Fibroblast of skin of back (primary cell): ENCODE results near the gene TAS2R60.
"Not testable (repeated sequence)": the region's sequence is repeated elsewhere in the genome, so short reads cannot be mapped to it uniquely, and the experiment has no call there.

Source experiments
- DNase-seq: peaks from one replicate; pipeline ENCODE4 v3.0.0-alpha.2; 2013

Gene TAS2R60

DNA sequence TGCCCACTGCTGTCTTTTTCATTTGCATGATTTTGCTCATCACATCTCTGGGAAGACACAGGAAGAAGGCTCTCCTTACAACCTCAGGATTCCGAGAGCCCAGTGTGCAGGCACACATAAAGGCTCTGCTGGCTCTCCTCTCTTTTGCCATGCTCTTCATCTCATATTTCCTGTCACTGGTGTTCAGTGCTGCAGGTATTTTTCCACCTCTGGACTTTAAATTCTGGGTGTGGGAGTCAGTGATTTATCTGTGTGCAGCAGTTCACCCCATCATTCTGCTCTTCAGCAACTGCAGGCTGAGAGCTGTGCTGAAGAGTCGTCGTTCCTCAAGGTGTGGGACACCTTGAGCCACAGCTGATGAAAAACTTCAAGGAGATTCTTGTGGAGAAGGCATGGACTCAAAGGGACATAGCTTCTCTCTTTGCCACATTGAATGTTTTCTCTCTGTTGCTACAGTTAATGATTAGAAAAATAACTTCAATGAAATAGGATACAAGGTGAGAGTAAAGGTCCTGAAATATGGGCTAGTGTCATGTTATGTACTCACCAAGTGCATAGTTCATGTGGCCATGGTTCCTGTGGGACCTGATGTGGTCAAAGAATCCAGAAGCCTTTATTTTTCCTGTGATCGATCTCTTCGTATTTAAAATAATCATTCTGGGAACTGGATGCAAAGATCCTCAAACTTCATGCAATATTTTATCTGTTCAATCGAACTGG is 970 bp downstream of the TAS2R60 start:
- no peak for DNase-seq

DNA sequence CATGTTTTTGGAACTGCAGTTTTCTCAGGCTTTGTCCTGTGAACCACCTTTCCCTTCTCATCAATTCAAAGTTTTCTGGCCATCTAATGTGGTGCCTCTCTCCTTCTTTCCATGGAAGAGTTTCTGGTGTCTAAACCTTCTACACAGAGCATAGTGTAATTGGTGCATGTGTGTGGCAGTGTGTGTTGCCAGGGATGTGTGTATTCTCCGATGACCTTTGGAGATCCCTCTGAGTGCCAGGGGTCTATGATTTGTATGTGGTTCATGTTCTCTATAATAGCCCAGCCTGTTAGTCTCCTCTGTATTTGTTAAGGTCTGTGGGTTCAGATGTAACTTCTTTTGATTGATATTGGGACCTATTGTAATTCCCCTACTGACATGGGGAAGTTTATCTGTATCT is 1.5 kb downstream of the TAS2R60 start:
- DNase-seq = no peak

DNA sequence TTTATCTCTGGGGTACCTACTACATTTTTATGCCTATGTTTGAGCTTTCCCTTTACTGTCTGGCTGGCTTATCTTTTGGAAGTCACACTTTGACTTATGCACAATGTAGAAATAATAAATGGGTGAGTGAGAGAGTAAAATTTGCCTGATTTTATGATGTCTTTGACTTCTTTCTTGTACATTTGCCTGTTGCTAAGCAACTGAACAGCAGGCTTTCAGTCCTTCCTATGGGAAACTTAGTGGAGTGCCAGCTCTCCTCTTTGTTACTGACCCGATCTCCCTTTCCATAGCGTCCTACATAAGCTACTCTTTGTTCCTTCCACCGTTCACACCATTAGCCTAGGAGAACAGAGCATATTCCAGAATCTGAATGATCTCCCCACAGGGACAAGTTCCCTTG is 4.2 kb downstream of the TAS2R60 start:
- no peak for DNase-seq

DNA sequence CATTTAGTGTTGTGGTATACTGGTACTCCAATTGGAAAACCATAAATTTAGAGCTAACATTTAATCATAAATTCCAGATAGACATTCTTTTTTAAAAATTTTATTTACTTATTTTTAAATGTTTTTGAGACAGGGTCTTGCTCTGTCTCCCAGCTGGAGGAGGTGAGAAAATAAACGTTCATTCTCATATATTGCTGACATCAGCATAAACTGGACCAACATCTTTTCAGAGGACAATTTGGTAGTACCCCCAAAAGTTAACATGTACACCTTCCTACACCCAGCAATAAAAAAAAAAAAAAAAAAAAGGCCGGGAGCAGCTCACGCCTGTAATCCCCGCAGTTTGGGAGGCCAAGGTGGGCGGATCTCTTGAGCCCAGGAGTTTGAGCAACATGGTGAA is 5.2 kb downstream of the TAS2R60 start:
- DNase-seq = no peak

DNA sequence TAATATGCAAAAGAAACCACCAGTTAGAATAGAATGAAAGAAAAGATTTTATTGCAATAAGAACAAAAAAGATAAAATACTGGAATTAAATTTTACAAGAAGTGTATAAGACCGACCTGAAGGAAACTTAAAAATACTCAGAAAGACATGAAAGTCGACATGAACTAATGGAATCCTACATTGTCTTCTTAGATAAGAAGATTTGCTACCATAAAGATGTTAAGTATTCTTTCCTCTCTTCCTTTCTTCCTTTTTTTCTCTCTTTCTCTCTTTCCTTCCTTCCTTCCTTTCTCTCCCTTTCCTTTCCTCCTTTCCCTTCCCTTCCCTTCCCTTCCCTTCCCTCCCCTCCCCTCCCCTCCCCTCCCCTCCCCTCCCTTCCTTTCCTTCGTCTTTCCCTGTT is 6.5 kb downstream of the TAS2R60 start:
- DNase-seq = no peak

DNA sequence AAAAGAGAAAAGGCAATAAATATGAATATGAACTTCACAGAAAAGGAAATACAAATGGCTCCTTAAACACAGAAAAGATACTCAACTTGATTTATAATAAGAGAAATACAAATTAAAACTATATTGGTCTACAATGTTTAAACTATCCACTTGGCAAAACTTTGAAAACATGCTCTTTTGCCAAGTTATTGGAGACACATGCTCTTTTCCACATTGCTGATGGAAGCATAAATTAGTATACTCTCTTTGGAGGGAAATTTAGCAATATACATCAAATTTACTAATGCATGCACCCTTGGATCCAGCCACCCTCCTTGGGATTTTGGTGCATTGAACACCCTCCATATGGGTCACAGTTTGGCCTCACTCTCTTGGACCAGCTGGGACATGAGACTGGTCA is 7.9 kb downstream of the TAS2R60 start:
- DNase-seq = no peak

DNA sequence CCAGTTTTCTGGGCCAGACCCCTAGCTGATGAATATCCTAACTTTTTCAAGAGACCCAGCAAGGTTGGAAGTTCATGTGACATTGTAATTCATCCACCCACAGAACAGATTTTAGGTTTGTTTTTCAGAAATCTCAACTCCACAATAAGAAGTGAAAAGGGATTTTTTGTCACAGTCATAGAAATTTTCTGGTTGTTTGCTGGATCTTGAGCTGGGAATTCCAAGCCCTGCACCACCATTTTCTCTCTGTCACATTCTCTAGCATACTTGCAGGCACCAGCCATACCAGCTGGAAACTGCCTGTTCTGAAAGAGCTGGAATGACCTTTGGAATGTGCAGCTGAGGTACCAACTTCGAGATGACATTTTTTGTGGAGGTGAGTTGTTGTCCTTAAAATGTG is 8.5 kb downstream of the TAS2R60 start:
- no peak for DNase-seq

DNA sequence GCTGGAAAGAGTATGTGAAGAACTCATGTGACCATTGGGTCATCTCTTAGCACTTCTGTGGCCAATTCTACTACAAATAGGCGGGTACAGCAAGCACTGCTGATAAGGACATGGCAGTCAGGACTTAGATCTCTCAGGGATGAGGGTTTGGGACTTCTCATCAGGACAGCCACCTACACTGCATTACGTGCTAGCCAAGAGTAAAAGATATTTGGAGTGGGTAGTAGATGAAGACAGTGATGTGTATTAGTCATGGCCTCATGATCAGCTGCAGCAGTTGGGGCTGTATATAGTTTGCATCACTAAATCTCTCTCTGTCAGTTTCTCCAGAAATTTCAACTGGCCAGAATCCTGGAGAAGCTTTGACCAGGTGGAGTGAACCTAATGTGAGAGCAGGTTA is 9.2 kb downstream of the TAS2R60 start:
- DNase-seq = no peak

DNA sequence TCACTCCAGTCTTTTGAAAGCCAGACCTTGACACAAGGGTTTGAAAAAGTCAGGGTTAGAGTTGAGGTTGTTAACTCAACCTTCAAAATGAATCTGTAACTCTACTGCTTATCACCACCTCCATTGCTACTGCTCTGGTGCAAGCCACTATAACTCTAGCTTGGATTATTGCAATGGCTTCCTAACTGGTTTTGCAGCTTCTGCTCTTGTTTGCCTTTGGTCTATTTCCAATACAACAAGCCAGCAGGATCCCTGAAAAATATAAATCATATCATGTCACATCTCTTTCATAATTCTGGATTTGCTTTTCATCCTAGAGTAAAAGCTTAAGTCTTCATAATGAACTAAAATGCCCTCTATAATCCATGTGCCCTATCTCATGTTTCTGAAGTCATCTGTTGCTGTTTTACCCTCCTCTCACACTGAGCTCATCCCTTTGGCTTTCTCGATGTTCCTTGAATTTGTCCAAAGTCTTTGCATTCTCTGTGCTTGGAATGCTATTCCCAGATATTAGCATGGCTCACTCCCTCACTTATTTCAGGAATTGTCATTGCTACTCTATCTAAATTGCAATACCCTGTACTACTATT is 10.9 kb downstream of the TAS2R60 start:
- peak; percentile 84 for DNase-seq

DNA sequence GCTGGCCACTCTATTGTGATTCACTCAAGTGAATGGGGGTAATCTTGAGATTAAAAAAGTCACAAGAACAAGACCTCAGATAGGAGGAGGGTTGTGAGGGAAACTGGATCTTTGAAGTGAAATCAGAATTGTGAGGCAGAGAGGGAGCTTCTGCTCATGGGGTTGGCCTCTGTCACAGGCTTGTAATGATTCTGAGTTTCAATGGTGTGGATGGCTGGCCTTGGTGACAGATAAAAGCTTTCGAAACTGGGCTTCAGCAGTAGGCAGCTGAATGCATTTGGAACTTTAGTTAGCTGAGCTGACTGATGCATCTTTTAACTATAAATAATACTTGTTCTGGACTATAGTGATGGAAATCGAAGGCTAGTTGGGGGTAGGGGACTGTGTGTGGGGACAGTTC is 12.2 kb downstream of the TAS2R60 start:
- no peak for DNase-seq

DNA sequence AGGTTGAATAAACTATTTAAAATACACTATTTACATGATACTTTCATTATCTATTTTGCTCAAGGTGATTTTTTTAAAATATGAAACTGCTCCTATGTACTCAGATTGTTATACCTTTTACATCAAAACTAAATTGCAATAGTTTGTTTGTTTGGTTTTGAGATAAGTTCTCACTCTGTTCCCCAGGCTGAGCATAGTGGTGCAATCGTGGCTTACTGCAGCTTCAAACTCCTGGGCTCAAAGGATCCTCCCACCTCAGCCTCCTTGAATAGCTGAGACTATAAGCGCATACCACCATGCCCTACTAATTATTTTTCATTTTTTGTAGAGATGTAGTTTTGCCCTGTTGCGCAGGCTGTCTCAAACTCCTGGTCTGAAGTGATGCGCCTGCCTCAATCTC is 12.7 kb downstream of the TAS2R60 start:
- DNase-seq = no peak

DNA sequence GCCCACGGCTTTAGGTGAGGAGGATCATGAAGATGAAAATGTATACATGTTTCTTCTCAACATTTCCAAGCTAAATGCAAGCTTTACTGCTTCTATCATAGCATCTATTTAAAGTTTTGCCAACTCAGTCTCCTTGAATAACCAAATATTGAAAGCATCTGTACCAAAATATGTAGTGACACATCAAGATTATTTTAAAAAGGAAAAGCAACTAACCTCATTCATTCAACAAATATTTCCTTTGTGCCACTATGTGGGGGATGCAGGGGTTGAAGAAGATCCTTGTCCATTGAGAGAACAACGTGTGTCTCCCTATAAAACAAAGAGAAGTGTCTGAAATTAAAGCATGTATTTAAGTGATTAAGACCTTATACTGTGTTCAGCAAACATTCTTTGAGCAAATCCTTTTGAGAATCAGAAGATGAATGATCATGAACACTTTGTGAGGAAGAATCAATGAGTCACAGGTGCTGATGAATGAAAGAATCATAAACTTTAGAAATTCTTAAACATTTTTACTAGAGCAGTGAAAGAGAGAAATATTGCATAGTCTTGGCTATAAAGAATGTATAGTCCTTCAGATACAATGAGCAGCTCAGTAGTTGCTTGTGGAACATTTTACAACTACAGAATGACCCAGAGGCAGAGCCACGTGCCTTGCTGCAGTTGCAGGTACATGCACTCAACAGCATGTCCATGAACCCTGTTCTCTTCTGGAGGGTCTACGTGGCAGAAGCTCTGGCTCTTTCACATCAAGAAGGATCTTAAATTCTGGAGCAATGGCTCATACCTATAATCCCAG is 13.9 kb downstream of the TAS2R60 start:
- peak; percentile 85 for DNase-seq

DNA sequence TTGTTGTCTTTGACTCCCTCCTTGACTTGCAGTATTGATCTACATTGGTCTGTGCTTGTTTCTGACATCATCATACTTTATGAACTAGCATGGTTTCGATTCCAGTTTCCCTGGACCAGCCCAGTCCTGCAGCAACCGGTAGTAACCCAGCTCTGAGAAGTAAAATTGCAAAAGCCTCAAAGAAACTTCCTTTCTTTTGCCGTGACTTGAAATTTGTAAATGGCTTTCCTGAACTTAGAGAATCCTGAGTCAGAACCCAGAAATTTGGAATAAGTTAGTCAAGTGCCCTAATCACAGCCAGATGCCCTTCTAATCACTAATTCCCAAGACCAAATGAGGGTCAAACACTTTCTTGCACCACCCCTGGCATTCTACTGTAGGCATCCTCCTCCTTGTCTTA is 15.0 kb downstream of the TAS2R60 start:
- peak; percentile 68 for DNase-seq

DNA sequence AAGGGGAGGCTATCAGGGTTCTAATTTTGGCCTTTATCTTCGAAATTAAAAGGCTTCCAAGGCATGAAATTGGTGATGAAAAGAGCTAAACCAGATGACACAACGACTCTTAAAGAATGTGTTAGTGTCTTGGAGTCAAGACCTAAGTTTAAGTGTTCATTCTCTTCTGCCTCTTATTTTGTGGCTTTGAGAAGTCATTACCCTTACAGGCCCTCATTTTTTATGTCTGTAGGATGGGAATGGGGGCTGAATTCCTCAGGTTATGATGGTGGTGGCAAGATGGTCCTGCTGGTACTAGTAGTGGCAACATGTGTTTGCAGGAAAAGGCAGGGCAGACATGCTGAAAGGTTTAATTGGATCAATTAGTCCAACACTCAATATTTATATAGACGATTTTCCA is 15.4 kb downstream of the TAS2R60 start:
- no peak for DNase-seq

DNA sequence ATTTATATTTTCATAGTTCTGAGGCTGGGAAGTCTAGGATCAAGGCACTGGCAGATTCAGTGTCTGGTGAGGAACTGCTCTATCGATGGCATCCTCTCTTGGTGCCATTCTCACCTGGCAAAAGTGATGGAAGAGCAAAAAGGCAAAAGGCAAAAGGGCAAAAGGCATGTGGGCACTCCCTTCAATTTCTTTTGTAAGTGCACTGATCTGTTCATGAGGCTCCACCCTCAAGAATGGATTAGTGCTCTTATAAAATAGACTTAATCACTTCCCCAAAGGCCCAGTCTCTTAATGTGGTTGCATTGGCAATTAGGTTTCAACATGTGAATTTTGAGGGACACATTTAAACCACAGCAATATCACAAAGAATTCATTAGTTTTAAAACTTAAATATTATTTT is 16.1 kb downstream of the TAS2R60 start:
- no peak for DNase-seq

DNA sequence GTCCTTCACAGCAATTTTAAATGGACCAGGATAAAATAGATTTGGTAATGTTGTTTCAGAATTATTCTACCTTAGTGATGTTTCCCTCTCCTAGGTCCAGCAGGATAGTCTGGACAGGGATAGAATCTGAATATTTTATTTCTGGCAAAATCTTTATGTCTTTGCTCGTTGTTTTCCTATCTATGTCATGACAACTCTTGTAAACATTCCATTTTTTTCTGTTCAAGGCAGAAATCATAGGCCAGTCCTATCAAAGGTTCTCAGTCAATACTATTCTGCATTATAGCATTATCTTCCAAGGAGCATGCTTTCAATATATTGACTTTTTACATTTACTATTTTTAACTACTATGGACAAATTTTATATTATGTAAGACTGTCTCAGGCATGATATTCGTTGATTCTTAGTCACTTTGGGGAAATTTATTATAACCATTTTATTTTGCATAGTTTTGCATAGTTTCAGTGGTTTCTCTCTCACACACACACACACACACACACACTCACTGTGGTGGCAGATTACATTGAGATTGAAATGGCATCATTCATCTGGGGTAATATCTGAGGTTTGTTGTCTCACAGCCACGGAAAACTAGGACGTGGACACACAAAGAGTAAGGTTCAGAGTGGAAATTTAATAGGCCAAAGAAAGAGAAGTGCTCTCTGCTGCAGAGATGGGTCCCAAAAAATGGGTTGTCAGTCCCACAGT is 17.2 kb downstream of the TAS2R60 start:
- peak; percentile 25 for DNase-seq

DNA sequence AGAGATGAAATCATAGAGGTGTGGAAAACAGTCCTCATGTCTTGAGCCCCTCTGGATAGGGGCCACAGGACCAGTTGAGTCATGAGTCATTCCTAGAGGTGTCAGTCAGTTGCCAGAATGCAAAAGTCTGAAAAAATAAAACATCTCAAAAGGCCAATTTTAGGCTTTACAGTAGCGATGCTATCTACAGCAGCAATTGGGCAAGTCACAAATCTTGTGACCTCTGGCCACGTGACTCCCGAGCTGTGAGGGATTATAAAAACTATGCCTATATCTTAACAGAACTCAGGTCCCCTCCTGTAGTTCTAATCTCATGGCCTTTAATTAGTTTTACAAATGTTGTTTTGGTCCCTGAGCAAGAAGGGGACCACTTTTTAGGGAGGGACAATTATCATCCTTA is 18.8 kb downstream of the TAS2R60 start:
- DNase-seq = no peak

DNA sequence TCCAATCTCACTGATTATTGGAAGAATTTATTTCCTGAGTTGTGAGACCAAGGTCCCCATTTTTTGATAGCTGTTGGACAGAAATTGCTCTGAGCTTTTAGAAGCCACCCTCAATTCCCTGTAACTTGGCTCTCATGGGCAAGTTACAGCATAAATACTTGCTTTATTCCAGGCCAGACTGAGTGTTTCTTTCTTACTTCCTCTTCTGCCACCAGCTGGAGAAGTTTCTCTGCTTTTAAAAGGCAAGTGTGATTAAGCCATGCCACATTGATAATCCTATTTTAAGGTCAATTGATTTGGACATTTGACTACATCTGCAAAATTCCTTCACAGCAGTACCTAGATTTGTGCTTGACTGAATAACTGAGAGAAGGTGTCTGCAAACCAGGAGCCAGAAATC is 20.3 kb downstream of the TAS2R60 start:
- no peak for DNase-seq

DNA sequence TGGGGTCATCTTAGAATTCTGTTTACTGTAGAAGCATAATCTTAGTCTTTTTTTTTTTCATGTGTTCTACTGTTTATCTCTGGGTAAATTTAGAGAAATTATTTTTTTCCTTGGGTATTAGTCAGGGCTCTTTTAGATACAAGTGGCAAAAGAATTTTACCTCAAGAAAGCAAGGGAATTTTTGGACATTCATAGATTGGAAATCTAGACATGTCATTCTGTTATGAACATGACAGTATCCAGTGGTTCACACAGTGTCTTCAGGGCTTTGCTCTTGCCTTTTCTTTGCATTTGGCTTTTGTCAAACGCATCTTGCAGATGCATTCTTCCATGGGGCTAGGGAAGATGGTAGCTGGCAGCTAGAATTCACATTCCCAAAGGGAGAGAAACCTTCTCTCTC is 20.7 kb downstream of the TAS2R60 start:
- DNase-seq = no peak

DNA sequence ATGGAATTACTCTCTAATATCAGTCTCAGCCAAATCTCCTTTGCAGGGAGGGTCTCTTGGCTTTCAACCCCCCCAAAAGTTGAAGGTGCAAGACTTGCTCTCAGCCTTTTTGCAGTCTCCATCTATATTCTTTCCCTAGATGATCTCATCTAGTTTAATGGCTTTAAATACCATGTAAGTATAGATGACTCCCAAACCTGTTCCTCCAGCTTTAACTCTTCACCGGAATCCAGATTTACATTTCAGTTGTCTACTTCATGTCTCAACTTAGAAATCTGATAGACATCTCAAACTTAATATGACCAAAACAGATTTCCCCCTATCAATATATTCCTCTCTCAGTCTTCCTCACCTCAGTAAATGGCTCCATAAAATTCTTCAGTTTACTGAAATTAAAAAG is 24.5 kb downstream of the TAS2R60 start:
- no peak for DNase-seq

DNA sequence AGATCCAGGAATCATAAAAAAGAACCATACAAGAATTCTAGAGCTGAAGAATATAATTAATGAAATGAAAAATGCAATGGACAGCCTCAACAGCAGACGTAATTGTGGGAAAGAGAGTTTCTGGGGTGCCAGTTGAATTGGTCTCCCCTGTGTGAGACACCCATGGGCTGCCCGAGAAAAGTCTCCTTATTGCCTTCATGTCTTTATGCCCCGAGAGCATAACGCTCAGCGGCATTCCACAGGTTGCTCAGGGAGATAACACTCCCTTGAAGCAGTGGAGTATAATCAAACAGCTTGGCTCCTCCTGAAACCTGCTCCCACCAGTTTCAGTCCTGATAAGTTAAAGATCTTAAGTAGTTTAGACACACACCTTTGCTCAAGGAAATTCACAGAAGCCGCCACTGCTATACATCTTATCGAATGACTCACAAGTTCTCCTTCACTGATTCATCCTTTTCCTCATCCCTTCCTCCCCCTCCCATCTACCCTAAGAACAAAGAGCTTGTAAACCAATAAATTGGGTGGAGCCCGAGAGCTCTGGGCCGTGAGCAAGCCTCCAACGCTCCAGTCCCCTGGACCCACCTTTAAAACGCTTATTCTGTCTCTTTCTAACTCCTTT is 28.9 kb downstream of the TAS2R60 start:
- not testable (repeated sequence) for DNase-seq

DNA sequence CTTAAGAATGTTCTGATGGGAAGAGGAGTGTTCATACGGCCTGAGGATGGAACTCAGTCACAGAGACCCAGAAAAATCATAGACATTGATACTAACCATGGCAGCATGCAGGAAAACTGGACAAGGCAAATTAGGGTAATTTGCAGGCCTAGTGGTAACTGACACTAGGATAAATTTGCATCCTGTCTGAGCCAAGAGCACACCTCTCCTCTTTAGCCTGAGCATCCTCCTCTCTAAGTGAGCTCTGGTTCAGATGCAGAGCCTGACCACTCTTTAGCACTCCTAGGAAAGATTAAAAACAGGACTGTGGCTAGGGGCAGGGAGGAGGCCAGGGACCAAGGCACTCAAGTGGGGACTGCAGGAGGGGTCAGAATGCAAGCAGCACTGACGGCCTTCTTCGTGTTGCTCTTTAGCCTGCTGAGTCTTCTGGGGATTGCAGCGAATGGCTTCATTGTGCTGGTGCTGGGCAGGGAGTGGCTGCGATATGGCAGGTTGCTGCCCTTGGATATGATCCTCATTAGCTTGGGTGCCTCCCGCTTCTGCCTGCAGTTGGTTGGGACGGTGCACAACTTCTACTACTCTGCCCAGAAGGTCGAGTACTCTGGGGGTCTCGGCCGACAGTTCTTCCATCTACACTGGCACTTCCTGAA is 34.4 kb downstream of the TAS2R60 start, which contains the start of gene TAS2R41:
TAS2R41 (plus strand) TSS at position 373 of the 650 bp plus-strand sequence; CDS start at position 373, 0 bp downstream.
- no peak for DNase-seq
